ENCODE measurements around the gene PRPH. TPM values are rescaled to one million over a fixed set of nuclear protein-coding genes. Genes with fewer than 3 reads are reported as not detected.

PRPH gene
- total RNA-seq, 4 donors from 2014 or later: 3.0 to 16.2 (median 5.8) TPM

GRCh38 chr12:49284672-49285071 lies 10.3 kb upstream of the PRPH start:
- Histone ChIP-seq H3K4me1 (no peaks in the 10 kb centered on the region), H3K27ac (no peak overlapping the region), H3K27me3 (peaks cover 54% of the 10 kb centered on the region), H3K4me3 (no peak overlapping the region), H3K9me3 (peaks cover 0 to 3% (median 0%) of the 10 kb centered on the region in 3 donors), H3K36me3 (no peaks in the 10 kb centered on the region)
- 83 to 96% methylated on average over 3 of the region's 4 CpGs for WGBS, 2 donors (ENCODE audit: low coverage in 1 of 2)
- ATAC-seq: no peak
- TF ChIP-seq POLR2AphosphoS5 (IDR thresholded peaks at IDR 0.05) (no peak), CTCF (IDR thresholded peaks at IDR 0.05) (no peak), EP300 (IDR thresholded peaks at IDR 0.05) (no peak), POLR2A (IDR thresholded peaks at IDR 0.05) (no peak)

- TF ChIP-seq EP300 (IDR thresholded peaks at IDR 0.05) (no peak), POLR2A (IDR thresholded peaks at IDR 0.05) (no peak), CTCF (IDR thresholded peaks at IDR 0.05) (no peak), POLR2AphosphoS5 (IDR thresholded peaks at IDR 0.05) (no peak)
- Histone ChIP-seq H3K4me1 (peaks cover 0 to 3% (median 2%) of the 10 kb centered on the region in 3 donors), H3K27ac (no peak overlapping the region), H3K27me3 (peaks cover 54% of the 10 kb centered on the region), H3K9me3 (peaks cover 0 to 3% (median 0%) of the 10 kb centered on the region in 3 donors), H3K4me3 (no peak overlapping the region), H3K36me3 (no peaks in the 10 kb centered on the region)
- 42 to 52% methylated on average over 2 to 6 of the region's 6 CpGs for whole genome bisulfite sequencing, 2 donors (ENCODE audit: low coverage in 1 of 2)
- no peak for ATAC-seq
Observed at GRCh38 chr12:49287876-49288275, 7.1 kb upstream of the PRPH start.

GRCh38 chr12:49288412-49288853 lies 6.5 kb upstream of the PRPH start:
- no peak overlapping the region for H3K4me3 ChIP-seq
- peaks cover 0 to 3% (median 0%) of the 10 kb centered on the region in 3 donors for H3K9me3 ChIP-seq
- H3K27ac ChIP-seq: no peak overlapping the region
- H3K27me3 ChIP-seq: peaks cover 53% of the 10 kb centered on the region
- no peaks in the 10 kb centered on the region for H3K36me3 ChIP-seq
- peaks cover 0 to 9% (median 7%) of the 10 kb centered on the region in 3 donors for H3K4me1 ChIP-seq
- peak; percentile 47 for ATAC-seq
- TF ChIP-seq EP300 (IDR thresholded peaks at IDR 0.05): no peak
- peak in 3 of 4 experiments; percentile 78 to 83 (median 82) for TF ChIP-seq CTCF (IDR thresholded peaks at IDR 0.05)
- no peak for TF ChIP-seq POLR2AphosphoS5 (IDR thresholded peaks at IDR 0.05)
- no peak for TF ChIP-seq POLR2A (IDR thresholded peaks at IDR 0.05)
- WGBS, 2 donors (ENCODE audit: low coverage in 1 of 2): 13 to 17% methylated on average over 6 to 7 of the region's 11 CpGs

- Histone ChIP-seq H3K36me3 (no peaks in the 10 kb centered on the region), H3K9me3 (peaks cover 0 to 3% (median 0%) of the 10 kb centered on the region in 3 donors), H3K27ac (no peak overlapping the region), H3K27me3 (peaks cover 47% of the 10 kb centered on the region), H3K4me3 (no peak overlapping the region), H3K4me1 (peaks cover 0 to 13% (median 9%) of the 10 kb centered on the region in 3 donors)
- 57% methylated on average over 4 of the region's 9 CpGs; no CpG with 5 or more reads in 1 of the 2 donors for WGBS, 2 donors (ENCODE audit: low coverage in 1 of 2)
- no peak for ATAC-seq
- TF ChIP-seq EP300 (IDR thresholded peaks at IDR 0.05) (no peak), CTCF (IDR thresholded peaks at IDR 0.05) (no peak), POLR2A (IDR thresholded peaks at IDR 0.05) (no peak), POLR2AphosphoS5 (IDR thresholded peaks at IDR 0.05) (no peak)
Observed at GRCh38 chr12:49288922-49289555, 5.9 kb upstream of the PRPH start.

- Histone ChIP-seq H3K27me3 (peaks cover 54% of the 10 kb centered on the region), H3K9me3 (no peaks in the 10 kb centered on the region), H3K4me3 (no peak overlapping the region), H3K36me3 (no peaks in the 10 kb centered on the region), H3K4me1 (peaks cover 0 to 39% (median 23%) of the 10 kb centered on the region in 3 donors), H3K27ac (peak overlapping the region in 2 of 4 donors; percentile 14 to 28)
- peak; percentile 27 for ATAC-seq
- WGBS, 2 donors (ENCODE audit: low coverage in 1 of 2): 79 to 82% methylated on average over 2 to 3 of the region's 7 CpGs
- no peak for TF ChIP-seq POLR2A (IDR thresholded peaks at IDR 0.05)
- TF ChIP-seq EP300 (IDR thresholded peaks at IDR 0.05): no peak
- no peak for TF ChIP-seq POLR2AphosphoS5 (IDR thresholded peaks at IDR 0.05)
- TF ChIP-seq CTCF (IDR thresholded peaks at IDR 0.05): no peak
Observed at GRCh38 chr12:49292729-49293055, 2.3 kb upstream of the PRPH start.
